HG03571 (cell line): ENCODE measurements around the gene ITIH1.
"Not testable (repeated sequence)": the region's sequence is repeated elsewhere in the genome, so short reads cannot be mapped to it uniquely, and the experiment has no call there.

Source experiments
- ATAC-seq: cut with Tn5 transposase; IDR thresholded peaks from one replicate; pipeline ENCODE4 v1.9.1; 2021; ENCODE audit not compliant: unreplicated experiment

ITIH1 gene, protein sequence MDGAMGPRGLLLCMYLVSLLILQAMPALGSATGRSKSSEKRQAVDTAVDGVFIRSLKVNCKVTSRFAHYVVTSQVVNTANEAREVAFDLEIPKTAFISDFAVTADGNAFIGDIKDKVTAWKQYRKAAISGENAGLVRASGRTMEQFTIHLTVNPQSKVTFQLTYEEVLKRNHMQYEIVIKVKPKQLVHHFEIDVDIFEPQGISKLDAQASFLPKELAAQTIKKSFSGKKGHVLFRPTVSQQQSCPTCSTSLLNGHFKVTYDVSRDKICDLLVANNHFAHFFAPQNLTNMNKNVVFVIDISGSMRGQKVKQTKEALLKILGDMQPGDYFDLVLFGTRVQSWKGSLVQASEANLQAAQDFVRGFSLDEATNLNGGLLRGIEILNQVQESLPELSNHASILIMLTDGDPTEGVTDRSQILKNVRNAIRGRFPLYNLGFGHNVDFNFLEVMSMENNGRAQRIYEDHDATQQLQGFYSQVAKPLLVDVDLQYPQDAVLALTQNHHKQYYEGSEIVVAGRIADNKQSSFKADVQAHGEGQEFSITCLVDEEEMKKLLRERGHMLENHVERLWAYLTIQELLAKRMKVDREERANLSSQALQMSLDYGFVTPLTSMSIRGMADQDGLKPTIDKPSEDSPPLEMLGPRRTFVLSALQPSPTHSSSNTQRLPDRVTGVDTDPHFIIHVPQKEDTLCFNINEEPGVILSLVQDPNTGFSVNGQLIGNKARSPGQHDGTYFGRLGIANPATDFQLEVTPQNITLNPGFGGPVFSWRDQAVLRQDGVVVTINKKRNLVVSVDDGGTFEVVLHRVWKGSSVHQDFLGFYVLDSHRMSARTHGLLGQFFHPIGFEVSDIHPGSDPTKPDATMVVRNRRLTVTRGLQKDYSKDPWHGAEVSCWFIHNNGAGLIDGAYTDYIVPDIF

DNA sequence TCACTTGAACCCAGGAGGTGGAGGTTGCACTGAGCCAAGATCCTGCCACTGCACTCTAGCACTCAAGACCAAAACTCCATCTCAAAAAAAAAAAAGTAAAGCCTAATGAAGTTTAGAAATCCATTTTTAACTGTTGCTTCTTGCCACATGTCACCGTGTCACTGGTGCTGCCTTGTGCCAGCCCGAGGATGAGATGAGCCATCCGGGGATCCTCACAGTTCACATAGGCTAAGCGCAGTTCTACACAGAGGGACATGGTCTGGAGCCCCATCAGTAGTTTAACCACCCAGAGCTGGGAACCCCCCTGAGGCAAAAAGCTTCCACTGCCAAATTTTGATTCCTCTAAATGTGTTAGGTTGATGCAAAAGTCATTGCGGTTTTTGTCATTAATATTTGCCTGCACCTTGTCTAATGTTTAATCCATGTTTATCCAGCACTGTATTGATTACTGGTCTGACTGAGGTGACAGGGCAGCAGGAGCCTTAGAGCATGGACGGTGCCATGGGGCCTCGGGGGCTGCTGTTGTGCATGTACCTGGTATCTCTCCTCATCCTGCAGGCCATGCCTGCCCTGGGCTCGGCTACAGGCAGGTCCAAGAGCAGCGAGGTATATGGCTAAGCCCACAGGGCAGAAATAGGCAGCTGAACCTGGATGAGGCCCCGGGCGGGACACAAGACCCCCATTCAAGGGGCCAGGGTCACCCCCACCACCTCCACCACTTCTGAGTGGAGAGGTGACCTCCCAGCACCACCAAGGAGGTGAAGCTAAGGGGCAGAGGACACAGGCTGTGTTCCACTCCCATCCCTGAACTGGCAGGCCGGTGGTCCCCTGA lies at the start of gene ITIH1:
Gene ITIH1, plus strand, starts transcription at position 473 of the 832 bp plus-strand sequence. Its CDS starts 17 bp downstream, at position 490.
- ATAC-seq = no peak

DNA sequence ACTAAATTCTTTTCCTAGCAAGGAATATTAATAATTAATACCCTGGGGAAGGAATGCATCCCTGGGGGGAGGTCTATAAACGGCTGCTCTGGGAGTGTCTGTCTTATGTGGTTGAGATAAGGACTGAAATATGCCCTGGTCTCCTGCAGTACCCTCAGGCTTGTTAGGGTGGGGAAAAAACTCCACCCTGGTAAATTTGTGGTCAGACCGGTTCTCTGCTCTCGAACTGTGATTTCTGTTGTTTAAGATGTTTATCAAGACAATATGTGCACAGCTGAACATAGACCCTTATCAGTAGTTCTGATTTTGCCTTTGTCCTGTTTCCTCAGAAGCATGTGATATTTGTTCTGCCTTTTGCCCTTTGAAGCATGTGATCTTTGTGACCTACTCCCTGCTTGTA lies 48.6 kb upstream of the ITIH1 start:
- ATAC-seq = not testable (repeated sequence)

DNA sequence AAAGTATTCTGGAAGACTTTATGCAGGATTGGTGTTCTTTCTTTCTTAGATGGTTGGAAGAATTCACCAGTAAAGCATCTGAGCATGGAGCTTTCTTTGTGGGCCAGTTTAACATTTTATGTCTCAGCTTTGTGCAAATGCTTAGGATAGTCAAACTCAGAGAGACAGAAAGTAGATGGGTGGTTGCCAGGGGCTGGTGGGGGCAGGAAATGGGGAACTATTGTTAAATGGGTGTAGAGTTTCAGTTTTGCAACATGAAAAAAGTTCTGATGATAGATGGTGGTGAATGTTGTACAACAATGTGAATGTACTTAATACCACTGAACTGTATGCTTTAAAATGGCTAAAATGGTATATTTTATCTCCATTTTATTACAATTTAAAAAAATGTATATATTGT lies 46.7 kb upstream of the ITIH1 start:
- no peak for ATAC-seq

DNA sequence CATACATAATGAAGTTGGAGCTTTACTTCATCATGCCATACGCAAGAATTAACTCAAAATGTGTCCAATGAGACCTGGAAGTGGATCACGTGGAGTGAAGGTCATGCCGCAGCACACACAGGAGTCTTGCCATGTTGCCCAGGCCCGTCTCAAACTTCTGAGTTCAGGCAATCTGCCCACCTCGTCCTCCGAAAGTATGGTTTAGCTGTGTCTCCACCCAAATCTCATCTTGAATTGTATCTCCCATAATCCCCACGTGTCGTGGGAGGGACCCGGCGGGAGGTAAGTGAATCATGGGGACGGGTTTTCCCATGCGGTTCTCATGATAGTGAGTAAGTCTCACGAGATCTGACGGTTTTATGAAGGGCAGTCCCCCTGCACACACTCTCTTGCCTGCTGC lies 45.8 kb upstream of the ITIH1 start:
- ATAC-seq = no peak

DNA sequence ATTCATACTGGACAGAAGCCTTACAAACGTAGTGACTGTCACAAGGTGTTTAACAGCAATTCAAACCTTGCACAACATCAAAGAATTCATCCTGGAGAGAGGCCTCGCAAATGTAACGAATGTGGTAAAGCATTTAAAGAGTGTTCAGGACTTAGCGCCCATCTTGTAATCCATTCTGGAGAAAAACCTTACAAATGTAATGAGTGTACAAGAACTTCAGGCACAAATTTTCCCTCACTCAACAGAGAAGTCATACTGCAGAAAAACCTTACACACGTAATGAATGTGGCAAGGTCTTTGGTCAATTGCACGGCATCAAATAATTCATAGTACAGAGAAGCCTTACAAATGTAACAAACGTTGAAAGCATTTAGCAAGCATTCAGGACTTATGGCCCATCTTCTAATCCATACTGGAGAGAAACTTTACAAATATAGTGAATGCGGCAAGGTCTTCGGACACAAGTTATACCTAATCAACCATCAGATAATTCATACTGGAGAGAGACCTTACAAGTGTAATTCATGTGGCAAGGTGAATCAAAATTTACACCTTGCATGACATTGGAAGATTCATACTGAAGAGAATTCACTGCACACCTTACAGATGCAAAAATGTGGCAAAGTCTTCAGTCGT lies 44.0 kb upstream of the ITIH1 start:
- no peak for ATAC-seq

DNA sequence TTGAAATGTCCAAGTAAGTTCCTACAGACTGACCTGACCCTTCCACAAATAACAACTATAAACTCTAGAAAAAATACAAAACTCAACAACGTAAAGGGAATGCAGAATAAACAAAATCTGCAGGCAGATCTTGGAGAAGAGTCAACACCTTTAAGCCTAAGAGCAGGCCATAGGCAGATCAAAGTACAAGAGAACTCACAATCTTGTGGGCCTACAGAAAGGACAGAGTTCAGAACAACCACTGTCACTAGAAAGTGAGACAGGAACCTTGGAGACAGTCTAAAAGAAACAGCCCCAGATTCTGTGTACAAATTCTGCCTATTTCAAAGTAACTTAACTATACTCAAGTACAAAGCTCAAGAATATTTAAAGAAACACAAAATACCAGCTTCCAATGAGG lies 37.7 kb upstream of the ITIH1 start:
- ATAC-seq = no peak

DNA sequence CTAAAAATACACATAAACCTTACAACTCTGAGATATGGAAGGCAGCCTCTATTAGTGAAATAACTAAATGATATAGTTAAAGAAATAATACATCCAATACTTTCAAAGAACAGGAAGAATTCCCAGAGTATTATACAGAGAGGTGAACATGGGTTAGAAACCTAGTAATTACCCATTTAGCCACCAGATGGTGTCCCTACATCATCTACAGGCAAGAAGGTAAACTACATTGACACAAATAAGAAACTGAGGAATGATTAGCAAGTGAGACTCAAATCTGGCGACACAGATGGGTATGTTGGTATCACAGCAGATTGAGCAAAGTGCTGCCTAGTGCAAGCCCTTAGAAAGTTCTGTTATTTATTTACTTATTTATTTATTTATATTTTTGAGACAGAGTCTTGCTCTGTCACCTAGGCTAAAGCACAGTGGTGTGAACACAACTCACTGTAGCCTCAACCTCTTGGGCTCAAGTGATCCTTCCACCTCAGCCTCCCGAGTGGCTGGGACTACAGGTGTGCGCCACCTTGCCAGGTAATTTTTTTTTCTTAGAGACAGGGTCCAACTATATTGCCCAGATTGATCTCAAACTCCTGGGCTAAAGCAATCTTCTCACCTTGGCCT lies 34.9 kb upstream of the ITIH1 start:
- no peak for ATAC-seq

DNA sequence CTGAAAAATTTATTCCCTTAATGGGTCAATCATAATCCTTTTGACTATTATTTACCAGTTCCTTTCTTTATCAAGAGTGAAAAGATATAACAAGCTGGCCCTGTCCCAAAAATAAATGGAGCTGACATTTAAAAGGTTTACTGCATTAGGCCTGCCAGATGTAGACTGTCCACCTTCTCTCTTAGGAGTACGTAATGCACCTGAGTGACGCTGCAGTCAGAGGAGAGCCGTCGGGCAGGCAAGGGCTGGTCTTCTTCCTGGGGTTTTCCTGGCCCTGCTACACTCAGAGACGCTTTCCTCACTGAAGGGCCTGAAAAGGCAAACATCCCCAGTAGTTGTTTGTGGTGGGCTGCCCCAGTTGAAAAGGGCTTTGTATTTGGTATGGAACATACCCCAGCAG lies 34.2 kb upstream of the ITIH1 start:
- ATAC-seq = no peak

DNA sequence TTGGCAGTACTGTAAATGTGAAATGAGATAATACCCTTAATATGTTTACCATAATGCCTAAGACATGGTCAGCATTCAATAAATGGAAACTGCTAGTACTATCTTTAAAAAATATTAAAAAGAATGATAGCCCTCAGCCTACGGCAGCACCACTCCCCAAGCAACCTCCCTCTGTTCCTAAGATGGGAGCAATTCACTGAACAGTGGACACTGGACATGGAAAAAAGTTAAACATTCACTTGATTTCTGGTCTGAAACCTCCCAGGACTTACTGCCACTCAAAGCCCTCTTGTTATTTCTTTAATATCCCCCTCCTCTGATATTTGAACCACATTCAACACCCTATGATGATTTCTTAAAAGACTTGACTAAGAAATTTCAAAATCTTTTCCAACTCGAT lies 33.7 kb upstream of the ITIH1 start:
- ATAC-seq = no peak

DNA sequence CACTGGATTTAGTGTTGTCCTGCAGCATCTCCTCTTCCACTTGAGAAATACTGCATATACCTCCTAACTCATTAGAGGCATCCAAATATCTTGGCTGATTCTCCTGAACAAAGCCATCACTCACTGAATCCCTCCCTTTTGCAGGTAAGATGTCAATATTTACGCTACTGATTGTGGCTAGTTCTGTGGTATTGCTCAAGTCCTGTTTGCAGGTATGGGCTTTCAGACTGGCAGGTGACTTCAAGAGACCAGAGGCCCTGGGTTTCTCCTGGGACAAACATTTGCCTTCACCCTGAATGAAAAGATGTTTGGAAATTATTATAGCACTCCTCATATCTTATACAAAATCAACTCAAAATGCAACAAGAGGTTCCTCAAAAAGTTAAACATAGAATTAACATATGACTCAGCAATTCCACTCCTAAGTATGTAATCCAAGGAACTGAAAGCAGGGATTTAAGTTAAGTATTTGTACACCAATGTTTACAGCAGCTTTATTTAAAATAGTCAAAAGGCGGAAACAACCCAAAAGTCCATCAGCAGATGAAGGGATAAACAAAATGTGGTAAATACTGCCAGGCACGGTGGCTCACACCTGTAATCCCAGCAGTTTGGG lies 25.2 kb upstream of the ITIH1 start:
- ATAC-seq = no peak

DNA sequence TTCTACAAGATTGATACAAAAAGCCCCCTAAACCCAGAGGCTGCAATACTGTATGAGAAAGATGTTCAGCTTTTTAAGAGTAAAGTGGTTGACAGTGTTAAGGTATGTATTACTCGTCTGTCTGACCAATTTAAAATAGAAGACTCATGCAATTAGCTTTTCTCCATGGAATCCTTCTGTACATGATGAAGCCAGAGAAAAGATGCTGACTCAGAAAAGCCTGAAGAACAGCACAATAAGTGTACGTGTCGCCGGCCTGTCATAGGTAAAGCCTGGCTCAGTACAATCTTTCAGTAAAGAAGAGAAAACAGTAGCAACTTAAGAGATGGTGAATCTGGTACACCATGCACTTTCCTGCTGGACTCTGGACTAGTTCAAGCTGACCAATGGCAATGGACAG lies 23.0 kb upstream of the ITIH1 start:
- ATAC-seq = no peak

DNA sequence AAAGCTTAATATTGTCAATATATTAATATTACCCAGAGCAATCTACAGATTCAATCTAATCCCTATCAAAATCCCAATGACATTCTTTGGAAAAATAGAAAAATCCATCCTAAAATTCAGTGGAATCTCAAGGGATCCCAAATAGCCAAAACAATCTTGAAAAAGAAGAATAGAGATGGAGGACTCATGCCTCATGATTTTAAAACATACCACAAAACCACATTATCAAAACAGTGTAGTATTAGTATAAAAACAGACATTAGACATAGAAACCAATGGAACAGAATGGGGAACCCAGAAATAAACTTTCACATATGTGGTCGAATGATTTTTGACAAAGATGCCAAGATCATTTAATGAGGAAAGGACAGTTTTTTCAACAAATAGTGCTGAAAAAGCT lies 21.3 kb upstream of the ITIH1 start:
- ATAC-seq = no peak

DNA sequence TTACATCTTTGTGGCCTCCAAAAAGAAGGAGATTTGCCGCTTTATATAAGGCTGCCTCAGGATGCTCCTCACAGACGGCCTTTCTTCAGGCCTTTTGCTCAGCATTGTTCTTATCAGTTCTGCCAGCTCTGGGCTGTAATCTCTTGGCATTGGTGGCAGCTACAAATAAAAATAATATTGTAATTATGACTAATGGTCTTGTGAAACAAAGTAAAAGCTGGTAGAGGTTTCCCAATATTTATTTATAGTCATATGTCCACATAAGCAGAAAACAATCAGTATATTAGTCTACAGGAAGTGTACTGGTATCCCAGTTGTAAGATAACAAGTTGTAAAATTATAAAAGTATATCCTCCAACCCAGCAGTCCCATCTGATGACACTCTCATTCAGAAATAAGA lies 13.9 kb upstream of the ITIH1 start:
- ATAC-seq = no peak

DNA sequence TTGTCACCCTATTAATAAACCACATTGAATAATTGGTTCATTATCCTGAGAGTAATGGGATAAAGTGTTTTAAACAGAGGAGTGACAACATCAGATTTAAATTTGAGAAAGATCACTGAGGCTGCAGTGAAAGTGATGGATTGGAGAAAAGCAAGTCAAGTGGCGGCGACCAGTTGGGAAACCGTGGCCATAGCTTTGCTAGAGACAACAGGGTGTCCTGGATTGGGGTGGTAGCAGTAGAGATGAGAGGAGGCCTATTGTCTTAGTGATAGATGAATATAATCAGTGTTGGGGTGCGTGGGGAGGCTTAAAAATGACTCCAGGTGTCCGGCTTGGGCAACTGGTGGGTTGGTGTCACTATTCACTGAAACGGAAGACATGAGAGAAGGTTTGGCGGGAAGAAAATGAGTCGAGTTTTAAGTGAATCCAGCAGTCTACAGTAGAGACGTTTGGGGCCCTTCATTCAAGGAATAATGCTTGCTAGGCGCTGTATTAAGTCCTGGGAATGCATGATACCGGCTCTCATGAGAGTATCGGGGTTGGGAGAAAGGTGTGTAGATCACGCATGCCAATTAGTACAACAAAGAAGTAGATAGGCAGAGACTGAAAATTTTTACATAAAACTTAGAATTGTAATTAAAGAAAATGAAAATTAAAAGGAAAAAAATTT lies 7.5 kb upstream of the ITIH1 start:
- ATAC-seq = no peak

DNA sequence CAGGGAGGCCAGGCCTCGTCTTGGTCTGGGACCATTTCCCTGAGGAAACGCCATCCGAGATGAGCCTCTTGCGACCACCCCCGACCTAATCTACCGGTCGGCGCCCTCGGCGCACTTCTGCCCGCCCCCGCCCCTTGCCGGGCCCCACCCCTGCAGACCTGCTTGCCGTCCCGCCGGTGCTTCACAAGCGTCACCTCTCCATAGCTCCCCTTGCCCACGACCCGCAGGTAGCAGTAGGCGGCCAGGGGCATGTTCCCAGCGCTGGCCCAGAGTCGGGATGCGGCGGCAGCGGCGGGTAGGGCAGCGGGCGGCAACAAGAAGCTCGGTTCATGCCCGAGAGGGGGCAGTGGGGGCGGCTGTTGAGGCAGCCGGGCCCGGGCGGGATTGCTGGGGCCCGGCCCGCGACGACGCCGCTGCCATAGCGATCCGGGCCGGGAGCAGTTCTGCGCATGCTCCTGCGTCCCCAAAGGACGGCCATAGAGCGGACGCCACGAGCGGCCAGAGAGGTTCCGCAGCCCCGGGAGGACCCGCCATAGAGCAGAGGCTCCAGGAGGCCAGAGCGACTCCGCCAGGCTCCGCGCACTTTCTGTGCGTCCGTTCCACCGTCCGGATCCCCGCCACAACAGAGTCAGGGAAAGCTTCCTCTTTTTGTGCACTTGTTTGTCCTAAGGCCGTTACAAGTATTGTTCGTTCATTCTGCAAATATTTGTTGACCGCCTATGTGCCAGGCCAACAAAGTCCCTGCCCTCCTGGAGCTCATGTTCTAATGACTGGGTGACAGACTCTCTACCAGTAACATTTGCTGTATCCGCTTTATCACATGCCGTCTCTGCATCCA lies 6.7 kb upstream of the ITIH1 start, which contains the start of gene NEK4:
Gene NEK4, minus strand, starts transcription at position 445 of the 838 bp plus-strand sequence. Its CDS starts 194 bp downstream, at position 251.
- peak; percentile 97 for ATAC-seq

DNA sequence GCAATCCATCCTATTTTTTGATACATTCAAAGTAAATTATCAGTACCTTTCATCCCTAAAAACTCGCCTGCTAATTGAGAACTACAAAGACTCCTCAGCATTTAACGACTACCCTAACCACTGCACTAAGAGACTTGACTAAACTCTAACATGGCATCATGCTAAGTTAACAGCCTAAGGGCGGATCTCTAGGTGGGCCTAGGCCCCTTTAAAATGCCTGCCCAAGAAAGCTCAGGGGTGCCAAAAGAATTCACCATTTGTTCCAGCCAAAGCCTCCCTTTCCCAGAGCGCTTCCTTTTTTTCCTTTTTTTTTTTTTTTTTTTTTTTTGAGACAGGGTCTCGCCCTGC lies 6.1 kb upstream of the ITIH1 start:
- ATAC-seq = peak; percentile 15

DNA sequence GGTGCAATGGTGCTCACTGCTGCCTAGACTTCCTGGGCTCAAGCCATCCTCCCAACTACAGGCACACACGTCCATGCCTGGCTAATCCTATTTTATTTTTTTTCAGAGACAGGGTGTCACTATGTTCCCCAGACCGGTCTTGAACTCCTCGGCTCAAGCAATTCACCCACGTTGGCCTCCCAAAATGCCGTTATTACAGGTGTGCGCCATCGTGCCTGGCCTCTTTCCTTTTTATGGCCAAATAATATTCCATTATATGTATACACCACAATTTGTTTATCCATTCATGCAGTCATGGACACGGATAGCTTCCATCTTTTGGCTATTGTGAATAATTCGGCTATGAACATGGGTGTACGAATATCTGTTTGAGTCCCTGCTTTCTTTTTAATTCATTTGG lies 5.7 kb upstream of the ITIH1 start:
- no peak for ATAC-seq

DNA sequence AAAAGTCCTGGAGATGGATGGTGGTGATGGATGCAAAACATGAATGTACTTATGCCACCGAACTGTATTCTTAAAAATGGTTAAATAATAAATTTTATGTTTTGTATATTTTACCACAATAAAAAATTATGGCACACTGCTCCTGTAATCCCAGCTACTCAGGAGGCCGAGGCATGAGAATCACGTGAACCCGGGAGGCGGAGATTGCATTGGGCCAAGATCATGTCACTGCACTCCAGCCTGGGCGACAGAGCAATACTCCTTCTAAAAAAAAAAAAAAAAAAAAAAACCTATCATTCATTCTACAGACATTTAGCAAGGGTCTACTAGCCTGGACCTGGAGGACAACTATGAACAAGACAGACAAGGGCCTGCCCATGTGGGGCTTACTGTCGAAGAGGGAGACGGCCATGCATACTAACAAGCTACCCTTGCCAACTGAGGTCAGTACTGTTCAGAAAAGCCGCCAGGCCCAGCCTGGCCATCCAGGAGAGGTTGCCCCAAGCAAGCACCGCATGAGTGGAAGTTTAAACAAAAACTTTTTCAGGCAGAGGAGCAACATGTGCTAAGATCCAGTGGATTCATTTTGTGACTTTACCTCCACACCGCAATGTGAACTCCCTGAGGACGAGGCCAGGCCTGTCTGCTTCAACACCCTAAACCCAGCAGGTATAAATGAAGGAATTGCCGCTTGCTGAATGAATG lies 3.9 kb upstream of the ITIH1 start:
- no peak for ATAC-seq
